HG03521 (cell line): ENCODE measurements around the gene SLC4A11.

Experiments
- ATAC-seq: cut with Tn5 transposase; IDR thresholded peaks from one replicate; pipeline ENCODE4 v1.9.1; 2021; ENCODE audit warnings: mild to moderate bottlenecking, moderate library complexity; ENCODE audit not compliant: unreplicated experiment

The SLC4A11 gene

DNA sequence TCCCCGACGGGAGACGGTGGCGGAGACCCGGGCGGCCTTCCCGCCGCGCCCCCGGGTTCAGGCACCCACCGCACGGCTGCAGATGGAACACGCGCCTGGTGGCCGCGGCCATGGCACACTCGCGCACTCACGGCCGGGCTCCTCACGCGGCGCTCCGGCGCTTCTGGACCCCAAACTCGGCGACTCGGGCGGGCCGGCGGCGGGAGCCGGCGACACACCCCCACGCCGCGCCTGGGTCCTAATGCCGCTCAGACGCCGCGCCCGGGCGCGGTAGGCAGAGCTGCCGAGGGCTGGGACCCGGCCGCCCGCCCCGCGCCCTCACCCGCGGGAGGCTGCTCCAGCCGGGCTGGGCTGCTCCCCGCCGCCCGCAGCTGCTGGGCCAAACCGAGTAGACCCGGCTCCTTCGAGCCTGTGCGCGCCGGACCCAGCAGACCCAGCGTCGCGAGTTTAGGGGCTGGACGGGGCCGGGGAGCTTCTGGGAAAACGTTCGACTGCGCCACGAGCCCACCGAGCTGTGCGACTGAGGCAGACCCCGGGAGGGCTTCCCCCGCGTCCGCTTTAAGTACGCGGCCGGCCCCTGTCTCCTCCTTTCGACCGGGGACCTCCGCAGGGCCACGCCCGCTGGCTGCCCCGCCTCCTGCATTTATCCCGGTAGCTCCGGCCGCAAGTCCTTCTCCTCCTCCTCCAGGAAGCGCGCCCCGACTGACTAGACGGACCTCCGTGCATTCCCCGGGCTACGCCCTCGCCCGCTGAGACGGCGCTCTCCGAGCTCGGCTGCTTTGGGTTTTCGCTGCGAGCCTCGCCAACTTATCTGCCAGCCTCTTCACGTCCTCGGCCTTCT is at the start of gene SLC4A11:
Gene SLC4A11, minus strand, starts transcription at position 165 of the 841 bp plus-strand sequence. Its CDS starts 53 bp downstream, at position 112.
- ATAC-seq = no peak

DNA sequence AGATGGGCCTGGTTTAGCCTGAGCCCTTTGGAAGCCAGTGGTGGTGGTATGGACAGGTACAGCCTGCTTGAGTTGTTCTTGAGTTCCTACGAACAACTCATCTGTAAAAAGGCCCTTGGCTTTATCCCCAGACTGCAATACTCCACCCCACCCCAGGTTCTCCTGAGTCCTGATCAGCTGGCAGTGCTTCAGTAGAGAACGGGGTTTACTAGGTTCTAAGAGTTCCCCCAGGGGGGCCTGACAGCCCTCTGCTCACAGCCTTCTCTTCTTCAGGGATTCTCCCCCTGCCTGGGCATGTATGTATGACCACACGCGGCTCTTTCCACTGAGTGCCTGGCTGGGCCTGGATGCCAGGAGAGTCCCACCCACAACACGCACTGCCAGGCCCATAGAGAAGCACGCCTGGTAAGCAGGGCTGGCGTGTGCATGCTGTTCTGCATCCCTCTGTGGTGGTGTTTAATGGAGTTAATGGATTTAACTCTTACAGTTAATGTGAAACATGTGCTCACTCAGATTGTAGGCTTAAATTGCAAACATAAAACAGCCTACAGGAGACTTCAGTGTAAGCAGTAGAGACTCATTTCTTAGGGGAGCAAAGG is 44.3 kb upstream of the SLC4A11 start:
- no peak for ATAC-seq

DNA sequence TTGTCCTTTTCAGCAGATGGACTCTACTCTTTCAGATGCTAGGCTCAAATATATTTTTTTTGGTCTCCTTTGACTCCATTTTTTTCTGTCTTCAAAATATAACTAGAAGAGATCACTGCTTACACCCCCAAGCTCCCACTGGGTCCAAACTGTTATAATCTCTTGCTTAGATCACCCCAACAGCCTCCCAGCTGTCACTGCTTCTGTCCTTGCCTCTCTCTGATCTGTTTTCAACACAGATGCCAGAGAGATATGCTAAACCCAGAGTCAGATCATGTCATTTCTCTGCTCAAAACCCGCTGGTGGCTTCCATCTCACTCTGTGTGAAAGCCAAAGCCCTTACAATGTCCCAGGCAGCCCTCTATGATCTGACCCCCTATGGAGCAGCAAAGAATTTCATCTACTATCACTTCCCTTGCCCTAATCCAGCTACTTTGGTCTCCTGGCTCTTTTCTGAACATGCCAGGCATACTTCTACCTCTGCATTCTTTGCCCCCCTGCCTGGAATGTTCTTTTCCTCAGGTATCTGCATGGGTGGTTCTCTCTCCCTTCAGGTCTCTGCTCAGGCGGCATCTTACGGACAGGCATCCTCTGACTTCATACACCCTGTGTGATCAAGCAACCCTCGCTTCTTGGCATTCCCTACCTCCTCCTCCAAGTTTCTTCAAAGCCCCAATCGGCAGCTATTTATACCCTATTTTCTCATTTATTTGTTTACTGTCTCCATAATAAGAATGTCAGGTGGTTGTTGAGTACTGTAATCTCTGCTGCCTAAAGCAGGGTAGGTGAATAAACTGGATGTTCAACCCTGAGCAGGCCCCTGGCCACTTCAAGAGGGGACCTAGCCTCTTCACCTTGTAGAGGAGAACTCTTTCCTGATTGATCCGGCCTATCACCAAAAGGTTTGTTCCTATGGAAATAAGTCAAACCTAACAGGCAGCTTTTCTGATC is 43.6 kb upstream of the SLC4A11 start:
- ATAC-seq = no peak

DNA sequence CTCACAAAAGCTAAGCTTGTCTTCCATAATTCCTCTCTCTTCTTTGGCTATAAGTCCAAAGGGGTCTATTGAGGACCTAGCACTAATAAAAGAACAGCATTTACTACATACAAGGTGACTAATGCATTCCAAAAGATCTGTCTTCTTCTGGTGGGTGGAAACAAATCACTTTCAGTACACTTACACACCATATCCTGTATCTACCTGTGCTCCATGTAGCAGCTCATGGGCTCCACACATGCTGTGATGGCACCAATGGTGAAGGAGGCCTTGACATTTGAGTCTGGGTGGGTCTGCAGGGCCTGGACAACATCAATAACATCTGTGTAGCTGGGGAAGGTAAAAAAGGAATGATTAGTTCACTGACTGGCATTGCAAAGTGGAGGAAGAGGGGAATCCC is 42.4 kb upstream of the SLC4A11 start:
- ATAC-seq = no peak

DNA sequence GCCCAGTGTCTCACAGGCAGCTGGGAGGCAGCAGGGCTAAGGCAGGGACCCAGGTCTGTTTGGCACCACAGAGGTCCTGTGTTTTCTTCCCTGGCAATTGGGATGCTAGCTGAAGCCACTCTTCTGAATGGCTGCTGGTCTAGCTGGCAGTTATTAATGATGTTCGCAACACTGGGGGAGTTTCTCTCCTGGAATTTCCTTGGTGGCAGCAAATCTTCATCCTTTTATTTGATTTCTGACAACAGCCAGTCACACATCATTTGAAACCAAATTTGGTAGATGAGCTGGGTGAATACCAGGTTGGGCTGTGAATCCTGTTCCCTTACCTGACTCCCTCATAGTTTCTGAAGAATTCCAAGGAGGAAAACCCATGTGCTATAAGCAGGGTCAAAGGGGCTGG is 40.8 kb upstream of the SLC4A11 start:
- no peak for ATAC-seq

DNA sequence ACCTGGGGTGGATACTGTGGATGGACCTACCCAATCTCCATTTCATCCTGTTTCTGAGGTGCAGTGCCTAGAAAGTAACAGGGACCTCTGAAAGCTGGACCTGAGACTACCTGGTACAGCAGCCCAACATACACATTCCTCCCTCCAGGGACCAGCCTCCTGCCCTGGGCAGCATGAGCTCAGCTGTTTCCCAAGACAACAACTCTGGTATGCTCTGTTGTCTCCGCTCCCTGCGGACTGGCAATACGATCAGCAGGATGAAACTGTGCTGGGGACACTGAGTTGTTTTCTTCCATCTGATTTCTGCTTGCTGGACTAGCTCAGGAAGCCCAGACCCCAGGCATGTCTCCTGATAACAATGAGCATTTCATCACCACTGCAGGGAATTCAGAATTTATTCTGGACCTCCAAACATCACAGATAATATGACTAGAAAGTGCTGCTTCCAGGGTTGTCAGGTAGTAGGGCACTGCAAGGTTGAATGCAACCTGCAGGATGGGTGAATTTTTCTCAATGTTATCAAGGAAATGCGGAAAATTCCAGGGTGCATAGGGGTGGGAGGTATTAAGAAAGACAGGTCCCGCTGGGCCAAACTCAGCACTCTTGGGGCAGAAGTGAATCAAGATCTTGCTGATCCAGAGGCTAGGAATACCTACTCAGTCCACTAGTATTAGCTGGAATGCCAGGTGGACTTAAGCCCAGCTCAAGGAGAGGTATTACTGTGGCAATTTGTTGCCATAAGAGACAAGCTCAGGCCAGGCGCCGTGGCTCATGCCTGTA is 38.9 kb upstream of the SLC4A11 start:
- no peak for ATAC-seq

DNA sequence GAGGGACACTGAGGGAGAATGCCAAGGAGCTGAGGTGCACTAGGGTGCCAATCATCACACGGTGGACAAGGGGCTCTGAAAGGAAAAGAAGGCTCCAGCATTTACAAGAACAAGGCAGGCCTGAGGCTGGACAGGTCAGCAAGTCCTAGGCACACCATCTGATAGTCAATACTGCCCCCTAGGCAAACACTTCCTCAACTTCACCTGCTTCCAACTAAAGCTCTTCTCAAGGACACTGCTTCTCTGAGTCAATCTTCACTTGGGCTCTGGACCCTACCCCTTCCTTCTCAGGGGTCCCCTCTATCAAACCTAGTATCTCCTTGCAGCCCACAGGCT is 37.7 kb upstream of the SLC4A11 start:
- no peak for ATAC-seq

DNA sequence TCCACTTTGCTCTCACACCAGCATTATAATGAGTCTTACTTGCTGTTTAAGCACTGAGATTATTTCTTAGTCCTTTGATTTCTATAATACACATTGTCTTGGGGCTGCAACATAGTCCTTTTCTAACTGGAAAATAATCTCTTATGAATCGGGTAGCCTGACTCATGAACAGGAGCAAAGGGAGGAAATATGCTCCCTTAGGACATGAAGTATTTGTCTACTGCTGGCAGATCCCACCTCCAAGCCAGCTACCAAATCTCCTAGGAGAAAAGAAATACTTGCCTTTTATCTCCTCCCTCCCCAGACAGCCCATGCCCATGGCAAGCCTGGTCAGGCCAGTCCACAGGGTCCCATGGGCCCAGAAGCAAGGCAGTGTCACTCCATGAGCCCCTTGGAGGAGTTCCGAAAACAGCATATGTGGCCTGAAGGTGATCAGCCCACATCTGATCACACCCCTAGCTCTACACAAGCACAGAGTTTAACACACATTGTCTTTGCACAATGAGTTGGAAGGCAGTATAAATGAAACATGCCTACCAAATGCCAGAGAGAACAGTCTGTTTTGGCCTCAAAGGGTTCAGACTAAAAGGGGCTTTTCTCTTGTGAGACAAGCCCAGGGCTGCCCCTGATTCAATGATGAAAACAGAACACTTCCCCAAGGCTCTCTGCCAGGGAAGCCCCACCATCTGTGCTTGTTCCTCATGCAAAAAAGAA is 37.1 kb upstream of the SLC4A11 start:
- no peak for ATAC-seq

DNA sequence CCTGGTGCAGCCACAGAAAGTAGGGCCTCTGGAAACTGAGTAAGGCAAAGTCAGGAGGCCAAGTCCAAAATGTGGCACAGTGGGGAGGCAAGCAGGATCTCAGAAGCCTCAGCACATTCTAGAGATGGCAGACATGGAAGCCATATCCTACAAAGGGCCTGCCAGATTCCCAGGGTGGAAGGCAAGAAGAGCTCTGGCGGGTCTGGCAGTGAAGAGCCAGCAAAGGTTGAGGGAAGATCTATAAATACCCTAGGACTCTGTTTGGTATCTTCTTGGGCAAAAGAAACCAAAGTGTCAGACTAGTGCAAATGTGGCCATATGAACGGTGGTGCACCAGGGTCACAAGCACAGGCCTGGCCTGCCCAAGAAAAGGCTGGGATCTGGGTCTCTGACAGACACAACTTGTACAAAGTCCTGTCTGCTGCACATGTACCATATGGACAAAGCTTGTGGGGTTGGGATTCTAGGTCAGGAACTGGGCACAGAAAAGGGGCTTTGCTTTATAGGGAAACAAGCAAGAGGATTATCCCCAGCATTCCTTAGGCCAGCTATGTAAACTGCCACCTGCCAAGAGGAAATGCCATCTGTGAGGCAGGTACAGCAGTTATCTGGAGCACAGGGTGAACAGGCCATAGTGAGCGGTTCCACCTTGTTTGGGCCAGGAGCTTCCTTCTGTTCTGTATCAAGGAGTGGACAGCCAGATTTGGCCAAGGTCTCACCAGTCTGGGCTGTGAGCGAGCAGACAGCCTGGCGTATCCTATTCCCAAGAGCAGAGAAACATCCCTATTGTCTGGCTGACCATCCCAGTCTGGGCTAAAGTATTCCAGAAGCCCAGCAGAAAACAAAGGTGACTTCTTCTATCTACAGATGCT is 36.3 kb upstream of the SLC4A11 start:
- no peak for ATAC-seq

DNA sequence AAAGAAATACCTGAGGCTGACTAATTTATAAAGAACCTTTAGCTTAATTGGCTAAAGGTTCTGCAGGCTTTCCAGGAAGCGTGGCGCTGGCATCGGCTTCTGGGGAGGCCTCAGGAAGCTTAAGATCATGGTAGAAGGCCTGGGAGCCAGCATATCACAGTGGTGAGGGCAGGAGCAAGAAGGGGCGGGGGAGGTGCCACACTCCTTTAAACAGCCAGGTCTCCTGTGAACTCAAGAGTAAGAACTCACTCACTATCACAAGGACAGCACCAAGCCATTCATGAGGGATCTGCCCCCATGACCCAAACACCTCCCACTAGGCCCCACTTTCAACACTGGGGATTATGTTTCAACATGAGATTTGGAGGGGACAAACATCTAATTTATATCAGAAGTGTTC is 34.4 kb upstream of the SLC4A11 start:
- no peak for ATAC-seq

DNA sequence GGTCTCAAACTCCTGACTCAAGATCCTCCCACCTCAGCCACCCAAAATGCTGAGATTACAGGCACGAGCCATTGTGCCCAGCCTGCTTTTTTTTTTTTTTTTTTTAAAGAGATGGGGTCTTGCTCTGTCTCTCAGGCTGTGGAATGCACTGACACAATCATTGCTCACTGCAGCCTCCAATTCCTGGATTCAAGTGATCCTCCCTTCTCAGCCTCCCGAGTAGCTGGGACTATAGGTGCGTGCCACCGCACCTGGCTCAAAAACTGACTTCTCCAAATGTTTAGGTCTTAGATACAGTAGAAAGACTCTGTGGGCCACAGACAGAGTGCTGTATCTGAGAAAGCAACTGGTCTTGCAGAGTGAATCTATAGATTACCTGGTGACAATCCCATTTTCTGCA is 31.1 kb upstream of the SLC4A11 start:
- no peak for ATAC-seq

DNA sequence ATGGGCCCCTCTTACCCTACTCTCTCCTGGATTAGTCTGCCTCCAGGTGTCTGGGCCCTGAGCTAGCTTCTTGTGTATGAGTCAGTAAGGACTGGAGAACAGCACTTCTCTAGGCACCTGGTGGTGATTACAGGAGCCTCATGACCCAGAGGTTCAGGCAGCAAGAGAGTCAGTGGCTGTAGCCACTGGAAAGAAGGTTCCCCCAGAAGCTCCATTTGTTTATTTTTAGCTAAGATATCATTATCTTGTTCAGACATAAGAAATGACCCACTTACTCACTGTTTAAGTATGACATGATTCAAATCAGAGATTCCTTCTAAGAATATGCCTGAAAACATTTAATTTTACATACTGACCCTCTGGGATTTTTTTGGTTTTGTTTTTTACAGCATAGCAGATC is 23.6 kb upstream of the SLC4A11 start:
- no peak for ATAC-seq

DNA sequence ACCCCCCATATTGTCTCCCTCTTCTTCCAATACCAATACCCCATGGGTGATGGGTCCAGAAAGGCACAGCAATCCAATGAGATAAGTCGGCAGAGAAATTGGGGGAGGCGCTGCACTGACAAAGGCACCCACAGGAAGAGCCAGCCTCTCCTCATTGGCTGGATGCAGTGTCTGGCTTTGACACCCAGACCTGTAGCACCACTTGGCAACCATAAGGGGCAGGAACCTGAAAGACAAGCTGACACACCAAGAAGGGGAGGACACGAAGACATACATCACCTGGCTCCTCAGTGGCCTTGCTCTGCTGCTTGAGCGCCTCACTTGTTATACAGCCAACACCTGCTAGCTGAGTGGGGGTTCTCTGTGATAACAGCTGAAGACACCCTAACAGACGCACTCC is 19.4 kb upstream of the SLC4A11 start:
- no peak for ATAC-seq

DNA sequence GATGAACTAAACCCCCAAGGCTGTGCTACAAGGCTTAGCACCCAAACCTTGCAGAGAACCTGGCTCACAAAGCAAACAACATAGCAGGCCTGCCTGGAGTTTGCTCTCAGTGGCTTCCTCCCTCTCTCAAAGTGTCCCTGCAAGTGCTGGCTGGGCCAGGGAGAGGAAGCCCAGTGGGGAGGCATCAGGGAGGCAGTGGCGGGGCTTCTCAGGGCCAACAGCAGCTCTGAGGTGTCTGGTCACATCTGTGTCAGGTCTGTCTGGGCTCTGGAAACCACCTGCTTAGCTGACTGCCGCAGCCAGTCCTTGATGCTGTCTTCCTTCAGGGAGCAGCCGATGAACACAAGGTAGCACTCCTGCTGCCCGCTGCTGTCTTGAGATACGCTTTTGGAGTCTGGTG is 16.7 kb upstream of the SLC4A11 start:
- ATAC-seq = no peak

DNA sequence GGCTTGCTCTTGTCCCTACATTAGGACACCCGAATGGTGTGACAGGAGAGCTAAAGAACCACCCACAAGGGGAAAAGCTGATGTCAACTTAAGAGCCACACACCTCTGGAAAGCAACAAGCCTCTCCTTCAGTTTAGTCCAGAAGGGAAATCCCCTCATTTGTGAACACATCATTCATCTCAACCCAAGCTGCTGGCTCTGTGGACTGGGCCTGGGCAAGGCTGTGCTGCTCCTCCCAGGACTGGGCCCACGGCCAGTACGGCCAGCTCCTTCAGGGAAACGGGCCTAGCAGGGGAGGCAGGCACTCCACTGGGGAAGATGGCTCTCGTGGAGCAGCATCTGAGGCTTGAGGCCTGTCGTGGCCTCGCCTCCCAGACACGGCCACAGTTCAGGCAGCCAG is 12.8 kb upstream of the SLC4A11 start:
- ATAC-seq = no peak

DNA sequence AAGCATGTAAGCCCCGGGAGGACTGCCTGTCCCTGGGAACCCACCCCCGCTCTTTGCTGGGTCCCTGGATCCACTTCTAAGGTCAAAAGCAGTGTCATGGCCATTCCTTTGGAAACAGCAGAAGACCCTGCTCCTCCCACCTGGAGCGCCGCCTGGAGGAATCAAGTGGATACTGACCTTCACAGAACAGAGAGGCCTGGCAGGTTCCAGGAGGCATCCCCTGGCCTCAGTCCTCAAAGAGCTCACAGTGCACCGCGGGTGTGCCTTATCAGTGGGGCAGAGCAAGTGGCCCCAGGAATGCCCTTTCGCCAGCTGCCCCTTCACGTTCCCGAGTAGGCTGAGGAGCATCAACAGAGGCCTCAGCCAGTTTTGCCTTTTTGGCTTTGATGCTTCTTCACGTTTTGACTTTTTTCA is 11.1 kb upstream of the SLC4A11 start:
- ATAC-seq = no peak

DNA sequence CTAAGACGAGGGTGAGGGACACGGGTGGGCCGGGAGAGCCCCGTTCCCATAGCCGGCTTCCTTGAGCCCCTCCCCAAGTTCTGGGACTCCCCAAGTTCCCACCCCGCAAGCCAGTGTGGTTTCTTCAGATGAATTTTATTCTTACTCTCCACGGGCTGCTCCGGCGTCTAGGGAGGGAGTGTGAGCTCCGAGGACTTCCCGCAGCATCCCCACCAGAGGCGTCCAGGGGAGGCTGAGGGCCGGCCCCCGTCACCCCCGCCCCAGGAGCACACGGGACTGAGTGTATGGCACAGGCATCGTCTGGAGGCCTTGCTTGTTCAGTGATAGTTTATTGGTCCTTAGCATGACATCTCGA is 10.0 kb upstream of the SLC4A11 start:
- ATAC-seq = no peak

DNA sequence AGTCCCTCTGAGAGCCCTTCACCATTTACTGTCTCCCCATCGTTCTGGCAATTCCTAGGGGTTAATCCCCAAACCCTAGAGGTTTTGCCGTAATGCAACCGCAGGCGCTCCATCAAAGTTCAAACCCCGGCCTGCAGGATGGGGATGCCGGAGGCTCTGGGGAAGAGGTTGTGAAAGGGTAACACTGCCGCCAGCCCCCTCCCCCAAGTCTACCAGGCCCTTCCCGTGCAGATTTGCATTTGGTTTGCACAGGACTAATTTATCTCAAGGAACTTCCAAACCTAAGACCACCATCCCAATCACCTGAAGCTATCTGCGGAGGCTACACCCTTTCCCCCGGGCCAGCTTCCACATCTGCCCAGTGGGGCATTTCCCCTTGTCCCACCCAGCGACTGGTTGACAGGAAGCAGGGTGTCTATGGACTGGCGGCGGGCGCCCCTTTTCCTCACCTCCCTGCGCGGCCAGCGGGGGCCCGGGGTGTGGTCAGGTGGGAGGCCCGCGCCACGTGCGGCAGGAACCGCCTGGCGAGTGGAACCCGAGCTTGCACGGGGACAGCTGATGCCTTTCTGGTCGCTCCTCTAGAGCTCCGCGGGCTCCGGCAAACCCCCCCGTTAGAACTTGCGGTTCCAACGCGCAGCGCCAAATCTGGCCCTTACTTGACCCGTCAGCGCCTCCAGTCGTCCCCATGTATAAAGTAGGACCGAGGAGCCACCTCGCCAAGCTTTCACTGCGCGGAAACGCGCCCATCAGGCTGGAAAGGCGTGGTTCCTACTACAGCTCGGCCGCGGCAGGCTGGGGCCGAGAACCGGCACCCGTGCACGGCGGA is 9.4 kb upstream of the SLC4A11 start:
- no peak for ATAC-seq
